ENCODE results near the gene HPX. TPM values are rescaled to one million over a fixed set of nuclear protein-coding genes. Genes with fewer than 3 reads are reported as not detected.

HPX gene
- total and polyA plus RNA-seq, 4 donors, result 0.46 to 3.5 (median 1.8) TPM

DNA sequence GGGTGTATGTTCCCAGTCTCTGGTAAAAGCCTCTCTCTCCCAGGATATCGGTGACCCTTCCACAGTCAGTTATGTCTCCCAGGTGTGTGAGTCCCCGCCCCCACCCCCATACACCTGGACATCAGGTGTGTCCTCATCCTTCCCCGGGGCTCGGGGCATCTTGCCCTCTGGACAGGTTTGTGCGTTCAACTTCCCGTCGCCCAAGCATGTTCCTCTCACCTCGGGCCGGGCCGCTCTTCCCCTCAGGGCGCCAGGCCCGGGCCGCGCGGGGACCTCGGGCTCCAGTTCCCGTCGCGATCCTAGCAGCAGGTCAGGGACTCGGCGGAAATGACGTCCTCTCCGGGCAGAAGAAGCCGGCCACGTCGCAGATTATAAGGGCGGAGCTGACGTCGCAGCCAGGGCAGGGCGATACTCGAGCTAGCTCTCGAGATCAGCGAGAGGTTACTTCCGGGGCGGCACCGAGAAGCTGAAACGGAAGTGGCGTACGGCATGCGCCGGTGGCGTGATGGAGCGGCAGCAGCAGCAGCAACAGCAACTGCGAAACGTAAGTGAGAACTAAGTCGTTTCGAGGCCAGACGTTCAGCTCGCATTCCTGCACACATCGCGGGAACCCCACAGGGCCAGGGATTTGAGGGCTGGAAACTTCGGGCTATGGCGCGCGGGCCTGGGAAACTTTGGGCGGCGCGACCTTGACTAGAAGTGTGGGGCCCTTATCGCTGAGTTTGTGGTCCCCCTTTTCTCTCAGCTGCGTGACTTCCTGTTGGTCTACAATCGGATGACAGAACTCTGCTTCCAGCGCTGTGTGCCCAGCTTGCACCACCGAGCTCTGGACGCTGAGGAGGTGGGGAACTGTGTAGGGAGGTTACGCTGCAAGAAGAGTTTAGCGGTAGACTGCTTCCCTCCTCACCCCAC, 40.5 kb upstream of the HPX start, which contains the start of the genes ARFIP2 and TIMM10B:
Gene ARFIP2 (minus strand): TSS at position 320 of the 912 bp plus-strand sequence. CDS start 910 bp downstream, outside the sequence.
Gene TIMM10B (plus strand): TSS at position 490 of the 912 bp plus-strand sequence. CDS start 16 bp downstream, at position 506.
- peak; percentile 95 for ATAC-seq (ENCODE audit: insufficient read depth, low FRiP score)
- H3K9ac ChIP-seq (ENCODE audit: insufficient read depth in 1 of 2, low read length in 2 of 2), result peak within 1 kb of the TSS; percentile 98 to 99
- no peaks in the 10 kb centered on the region for H3K27me3 ChIP-seq (ENCODE audit: control insufficient read depth in 3 of 3, insufficient read depth in 3 of 3, low read length in 2 of 3)
- peak within 1 kb of the TSS; percentile 79 to 96 for H3K27ac ChIP-seq (ENCODE audit: low read depth in 1 of 2, low read length in 1 of 2)
- TF ChIP-seq, protein P1, sequence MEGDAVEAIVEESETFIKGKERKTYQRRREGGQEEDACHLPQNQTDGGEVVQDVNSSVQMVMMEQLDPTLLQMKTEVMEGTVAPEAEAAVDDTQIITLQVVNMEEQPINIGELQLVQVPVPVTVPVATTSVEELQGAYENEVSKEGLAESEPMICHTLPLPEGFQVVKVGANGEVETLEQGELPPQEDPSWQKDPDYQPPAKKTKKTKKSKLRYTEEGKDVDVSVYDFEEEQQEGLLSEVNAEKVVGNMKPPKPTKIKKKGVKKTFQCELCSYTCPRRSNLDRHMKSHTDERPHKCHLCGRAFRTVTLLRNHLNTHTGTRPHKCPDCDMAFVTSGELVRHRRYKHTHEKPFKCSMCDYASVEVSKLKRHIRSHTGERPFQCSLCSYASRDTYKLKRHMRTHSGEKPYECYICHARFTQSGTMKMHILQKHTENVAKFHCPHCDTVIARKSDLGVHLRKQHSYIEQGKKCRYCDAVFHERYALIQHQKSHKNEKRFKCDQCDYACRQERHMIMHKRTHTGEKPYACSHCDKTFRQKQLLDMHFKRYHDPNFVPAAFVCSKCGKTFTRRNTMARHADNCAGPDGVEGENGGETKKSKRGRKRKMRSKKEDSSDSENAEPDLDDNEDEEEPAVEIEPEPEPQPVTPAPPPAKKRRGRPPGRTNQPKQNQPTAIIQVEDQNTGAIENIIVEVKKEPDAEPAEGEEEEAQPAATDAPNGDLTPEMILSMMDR (IDR thresholded peaks at IDR 0.05; ENCODE audit: control extremely low read depth, extremely low read depth), result no peak
- WGBS, 2 donors, result 0 to 1% methylated on average over 62 to 66 of the region's 66 CpGs
- peak within 1 kb of the TSS; percentile 77 for H3K4me3 ChIP-seq
- DNase-seq, result peak; percentile 99
- H3K4me1 ChIP-seq (ENCODE audit: control insufficient read depth in 5 of 5, insufficient read depth in 5 of 5, low read length in 5 of 5), result peaks cover 9 to 23% (median 15%) of the 10 kb centered on the region in 5 donors
- peaks cover 12 to 30% (median 24%) of the 10 kb centered on the region in 4 donors for H3K36me3 ChIP-seq (ENCODE audit: control insufficient read depth in 4 of 4, insufficient read depth in 4 of 4, low read length in 4 of 4)
- no peaks in the 10 kb centered on the region for H3K9me3 ChIP-seq (ENCODE audit: control insufficient read depth in 4 of 4, insufficient read depth in 3 of 4, low read length in 3 of 4)

DNA sequence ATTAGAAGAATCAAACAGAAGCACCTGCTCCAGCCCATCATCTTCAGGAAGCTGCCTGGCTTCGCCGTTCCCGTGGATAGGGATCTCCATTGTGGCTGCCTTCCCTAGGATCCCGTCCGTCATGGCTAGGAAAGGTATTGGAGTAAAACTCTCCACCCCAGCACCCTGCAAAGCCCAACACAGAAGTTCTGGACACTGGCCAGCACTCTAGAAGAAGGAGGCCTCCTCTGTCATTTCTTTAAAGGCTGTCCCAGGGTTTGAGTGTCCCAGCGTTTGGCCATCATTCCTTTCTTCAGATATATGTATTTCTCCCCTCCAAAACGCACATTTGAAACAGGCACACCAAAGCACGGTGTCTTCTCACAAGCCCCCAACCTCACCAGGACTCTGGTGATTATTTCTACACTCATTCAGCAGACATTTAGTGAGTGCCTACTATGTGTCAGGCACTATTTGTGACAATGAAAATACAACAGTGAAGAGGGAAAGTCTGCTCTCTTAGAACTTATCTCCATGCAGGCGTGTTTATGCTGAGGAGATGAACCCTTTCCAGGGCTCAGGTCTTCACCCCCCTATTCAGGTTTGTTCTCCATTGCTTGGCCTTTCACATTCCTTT, 39.6 kb upstream of the HPX start:
- Histone ChIP-seq H3K4me3 (peak overlapping the region; percentile 70), H3K36me3 (ENCODE audit: control insufficient read depth in 4 of 4, insufficient read depth in 4 of 4, low read length in 4 of 4) (peaks cover 11 to 29% (median 24%) of the 10 kb centered on the region in 4 donors), H3K4me1 (ENCODE audit: control insufficient read depth in 5 of 5, insufficient read depth in 5 of 5, low read length in 5 of 5) (peaks cover 9 to 23% (median 15%) of the 10 kb centered on the region in 5 donors), H3K27me3 (ENCODE audit: control insufficient read depth in 3 of 3, insufficient read depth in 3 of 3, low read length in 2 of 3) (no peaks in the 10 kb centered on the region), H3K9me3 (ENCODE audit: control insufficient read depth in 4 of 4, insufficient read depth in 3 of 4, low read length in 3 of 4) (no peaks in the 10 kb centered on the region), H3K9ac (ENCODE audit: insufficient read depth in 1 of 2, low read length in 2 of 2) (peak overlapping the region; percentile 98 to 99), H3K27ac (ENCODE audit: low read depth in 1 of 2, low read length in 1 of 2) (peak overlapping the region; percentile 79 to 90)
- 61 to 79% methylated on average over 9 of the region's 9 CpGs for WGBS, 2 donors
- no peak for DNase-seq
- TF ChIP-seq, protein P1 (IDR thresholded peaks at IDR 0.05; ENCODE audit: control extremely low read depth, extremely low read depth), result no peak
- ATAC-seq (ENCODE audit: insufficient read depth, low FRiP score), result no peak

DNA sequence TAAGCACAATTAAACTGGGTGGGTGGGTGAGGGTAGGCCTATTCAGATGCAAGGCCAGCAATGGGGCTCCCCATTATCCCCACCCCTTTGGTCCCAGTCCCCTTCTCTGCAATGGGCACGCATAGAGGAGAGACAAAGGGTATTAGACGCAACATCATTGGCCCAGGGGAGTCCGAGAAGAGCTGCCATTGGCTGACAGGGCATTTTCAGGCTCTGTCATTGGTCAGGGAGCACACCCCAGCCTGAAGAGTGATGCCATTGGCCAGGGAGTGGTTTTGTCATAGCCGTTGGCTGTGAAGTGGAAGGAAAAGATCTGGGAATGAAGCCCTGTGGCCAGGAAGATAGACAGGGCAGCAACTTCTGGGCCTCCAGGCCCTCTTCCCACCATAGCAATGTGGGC, 35.8 kb upstream of the HPX start:
- H3K27me3 ChIP-seq (ENCODE audit: control insufficient read depth in 3 of 3, insufficient read depth in 3 of 3, low read length in 2 of 3), result no peaks in the 10 kb centered on the region
- H3K4me3 ChIP-seq, result no peak overlapping the region
- DNase-seq, result no peak
- TF ChIP-seq, protein P1 (IDR thresholded peaks at IDR 0.05; ENCODE audit: control extremely low read depth, extremely low read depth), result no peak
- H3K9ac ChIP-seq (ENCODE audit: insufficient read depth in 1 of 2, low read length in 2 of 2), result no peak overlapping the region
- no peak for ATAC-seq (ENCODE audit: insufficient read depth, low FRiP score)
- H3K27ac ChIP-seq (ENCODE audit: low read depth in 1 of 2, low read length in 1 of 2), result no peak overlapping the region
- no peaks in the 10 kb centered on the region for H3K9me3 ChIP-seq (ENCODE audit: control insufficient read depth in 4 of 4, insufficient read depth in 3 of 4, low read length in 3 of 4)
- WGBS, 2 donors, result 96 to 97% methylated on average over 4 of the region's 4 CpGs
- peaks cover 0 to 25% (median 11%) of the 10 kb centered on the region in 4 donors for H3K36me3 ChIP-seq (ENCODE audit: control insufficient read depth in 4 of 4, insufficient read depth in 4 of 4, low read length in 4 of 4)
- peaks cover 0 to 17% (median 17%) of the 10 kb centered on the region in 5 donors for H3K4me1 ChIP-seq (ENCODE audit: control insufficient read depth in 5 of 5, insufficient read depth in 5 of 5, low read length in 5 of 5)
